Measurements from ENCODE around the gene IL23R.
A peak's percentile ranks its signal among the peaks of the same experiment; 100 is the strongest.
"Not testable (repeated sequence)": the region's sequence is repeated elsewhere in the genome, so short reads cannot be mapped to it uniquely, and the experiment has no call there.

The IL23R gene, protein sequence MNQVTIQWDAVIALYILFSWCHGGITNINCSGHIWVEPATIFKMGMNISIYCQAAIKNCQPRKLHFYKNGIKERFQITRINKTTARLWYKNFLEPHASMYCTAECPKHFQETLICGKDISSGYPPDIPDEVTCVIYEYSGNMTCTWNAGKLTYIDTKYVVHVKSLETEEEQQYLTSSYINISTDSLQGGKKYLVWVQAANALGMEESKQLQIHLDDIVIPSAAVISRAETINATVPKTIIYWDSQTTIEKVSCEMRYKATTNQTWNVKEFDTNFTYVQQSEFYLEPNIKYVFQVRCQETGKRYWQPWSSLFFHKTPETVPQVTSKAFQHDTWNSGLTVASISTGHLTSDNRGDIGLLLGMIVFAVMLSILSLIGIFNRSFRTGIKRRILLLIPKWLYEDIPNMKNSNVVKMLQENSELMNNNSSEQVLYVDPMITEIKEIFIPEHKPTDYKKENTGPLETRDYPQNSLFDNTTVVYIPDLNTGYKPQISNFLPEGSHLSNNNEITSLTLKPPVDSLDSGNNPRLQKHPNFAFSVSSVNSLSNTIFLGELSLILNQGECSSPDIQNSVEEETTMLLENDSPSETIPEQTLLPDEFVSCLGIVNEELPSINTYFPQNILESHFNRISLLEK

DNA sequence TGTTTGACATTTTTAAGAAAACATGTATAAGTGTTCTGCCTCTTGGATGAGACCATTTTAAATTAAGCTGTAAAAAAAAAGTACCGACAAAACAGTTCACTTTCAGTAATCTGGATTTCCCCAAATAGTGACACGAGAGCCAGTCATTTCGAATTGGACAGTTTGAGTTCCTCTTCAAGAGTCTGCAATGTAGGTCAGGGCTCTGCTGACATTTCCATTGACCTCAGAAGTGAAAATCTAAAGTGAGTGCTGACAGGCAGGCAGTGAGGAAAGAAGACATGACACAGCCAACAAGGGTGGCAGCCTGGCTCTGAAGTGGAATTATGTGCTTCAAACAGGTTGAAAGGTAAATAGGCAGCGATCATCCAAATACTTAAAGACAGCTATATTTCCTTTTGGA lies at the start of gene IL23R:
Gene IL23R, plus strand, starts transcription at position 259 of the 400 bp plus-strand sequence. CDS start 1,667 bp downstream, outside the sequence.
- peak; percentile 47 for DNase-seq

DNA sequence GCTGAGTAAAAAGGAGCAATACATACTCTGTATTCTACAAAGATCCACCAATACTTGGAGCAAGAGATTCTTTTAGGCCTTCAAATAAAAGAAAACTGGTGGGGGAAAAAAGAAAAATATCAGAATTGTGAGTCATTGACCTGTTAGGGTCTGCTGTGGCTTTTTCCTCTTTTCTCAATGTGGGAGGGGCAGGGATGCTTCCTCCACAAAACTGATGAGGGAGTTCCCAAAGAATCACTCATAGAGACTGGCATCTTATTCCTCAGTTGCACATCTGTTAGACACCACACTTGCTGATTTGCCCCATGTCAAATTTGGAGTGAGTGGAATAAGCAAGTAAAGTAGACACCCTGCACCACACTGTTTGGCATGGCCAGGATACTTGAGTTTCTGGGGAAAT lies 48.1 kb upstream of the IL23R start:
- no peak for DNase-seq

DNA sequence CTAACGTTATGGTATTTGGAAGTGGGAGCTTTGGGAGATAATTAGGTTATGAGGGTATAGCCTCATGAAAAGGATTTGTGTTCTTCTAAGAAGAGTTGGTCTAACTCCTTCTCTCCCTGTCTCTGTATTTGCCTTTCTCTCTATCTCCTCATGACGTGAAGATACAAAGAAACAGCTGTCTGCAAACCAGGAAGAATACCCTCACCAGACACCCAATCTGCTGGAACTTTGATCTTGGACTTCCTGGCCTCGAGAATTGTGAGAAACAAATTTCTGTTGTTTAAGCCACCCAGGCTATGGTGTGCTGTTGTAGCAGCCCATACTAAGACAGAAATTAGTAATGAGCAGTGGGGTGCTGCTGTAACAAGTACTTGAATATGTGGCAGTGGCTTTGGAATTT lies 47.6 kb upstream of the IL23R start:
- DNase-seq, result no peak

DNA sequence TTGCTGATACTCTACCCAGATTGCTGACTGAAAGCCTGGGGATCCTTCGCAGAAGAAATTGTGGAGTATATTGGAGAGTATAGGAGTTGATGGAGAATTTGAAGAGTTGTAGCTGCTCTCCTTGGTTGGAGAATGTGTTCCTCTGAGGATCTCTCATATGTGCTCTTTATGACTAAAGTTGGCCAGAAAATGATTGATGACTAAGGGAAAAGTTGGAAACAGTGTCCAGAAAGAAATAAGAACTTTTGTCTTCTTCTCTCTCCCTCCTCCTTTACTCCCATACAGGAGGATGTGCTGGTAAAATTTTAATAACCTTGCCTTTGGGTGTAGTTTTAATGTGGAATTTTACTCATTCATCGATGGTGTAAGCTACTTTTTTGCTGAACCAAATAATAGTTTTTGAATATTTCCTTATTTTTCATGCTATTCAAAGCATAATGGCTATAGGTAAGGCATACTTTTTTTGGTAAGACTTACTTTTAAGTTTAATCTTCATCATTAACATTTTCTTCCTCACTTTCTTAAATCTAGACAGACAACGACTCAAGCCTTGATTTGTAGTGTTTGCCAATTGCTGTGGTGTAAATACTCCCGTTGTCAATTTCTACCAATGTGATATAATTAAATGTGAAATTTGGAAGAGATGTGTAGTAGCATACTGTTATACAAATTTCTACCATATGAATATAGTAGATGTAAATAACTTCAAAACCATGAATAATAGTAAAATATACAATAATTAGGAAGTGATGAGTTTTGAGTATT lies 45.2 kb upstream of the IL23R start:
- DNase-seq, result no peak

DNA sequence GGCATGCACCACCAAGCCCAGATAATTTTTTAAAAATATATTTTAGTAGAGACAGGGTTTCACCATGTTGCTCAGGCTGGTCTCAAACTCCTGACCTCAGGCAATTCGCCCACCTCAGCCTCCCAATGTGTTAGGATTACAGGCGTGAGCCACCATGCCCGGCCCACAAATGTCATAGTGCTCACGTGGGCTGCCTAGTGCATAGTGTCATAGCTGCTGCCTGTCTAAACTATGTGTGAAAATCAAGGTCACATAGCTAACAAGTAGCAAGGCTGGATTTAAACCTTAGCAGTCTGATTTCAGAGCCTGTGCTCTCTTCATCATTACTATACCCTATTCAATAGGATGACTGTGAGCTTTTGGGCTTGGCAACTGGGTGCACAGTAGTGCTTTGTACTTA lies 41.8 kb upstream of the IL23R start:
- DNase-seq, result no peak

DNA sequence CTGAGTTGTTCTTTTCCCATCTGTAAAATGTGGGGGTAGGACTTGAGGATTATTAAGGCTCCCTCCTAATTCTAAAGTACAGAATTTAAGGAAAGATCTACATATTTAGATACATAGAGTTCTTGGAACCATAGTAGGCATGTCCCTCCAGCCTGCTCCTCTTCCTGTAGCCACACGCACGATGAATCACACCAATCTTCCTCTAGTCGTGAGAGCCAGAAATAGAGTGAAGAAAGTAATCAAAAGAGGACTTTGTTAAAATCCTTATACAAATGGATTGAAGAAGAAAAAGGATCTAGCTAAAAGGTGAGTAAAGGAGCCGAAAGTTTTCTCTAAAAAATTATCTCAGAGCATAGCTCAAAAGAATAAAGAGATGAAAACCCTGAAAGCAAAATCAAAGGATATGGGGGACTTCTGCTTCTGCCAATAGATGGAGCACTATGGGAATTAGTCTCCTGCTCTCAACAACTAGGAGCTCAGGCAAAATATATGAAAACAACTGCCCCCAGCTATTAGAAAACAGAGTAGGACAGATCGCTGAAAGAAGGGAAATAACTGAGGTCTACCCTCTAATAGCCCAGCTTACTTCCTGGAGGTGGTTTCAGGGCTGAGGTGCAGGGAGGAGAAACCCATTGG lies 40.0 kb upstream of the IL23R start:
- no peak for DNase-seq

DNA sequence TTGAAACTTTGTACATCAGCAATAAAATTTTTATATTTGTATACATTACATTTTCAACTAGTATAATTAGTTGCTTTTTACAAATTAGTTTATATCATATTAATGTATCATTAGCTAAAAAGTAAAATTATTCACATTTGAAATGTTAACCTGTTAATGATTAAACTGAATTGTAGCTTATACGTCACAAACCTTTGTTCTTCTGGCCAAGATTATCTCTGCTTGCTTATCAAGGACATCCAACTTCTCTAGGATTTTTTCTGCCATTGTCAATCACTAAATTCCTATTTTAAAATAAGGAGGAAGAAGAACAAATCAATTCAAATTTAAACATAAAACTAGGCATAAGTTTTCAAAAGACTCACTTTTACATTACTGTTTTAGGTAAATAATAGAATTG lies 39.3 kb upstream of the IL23R start:
- no peak for DNase-seq

DNA sequence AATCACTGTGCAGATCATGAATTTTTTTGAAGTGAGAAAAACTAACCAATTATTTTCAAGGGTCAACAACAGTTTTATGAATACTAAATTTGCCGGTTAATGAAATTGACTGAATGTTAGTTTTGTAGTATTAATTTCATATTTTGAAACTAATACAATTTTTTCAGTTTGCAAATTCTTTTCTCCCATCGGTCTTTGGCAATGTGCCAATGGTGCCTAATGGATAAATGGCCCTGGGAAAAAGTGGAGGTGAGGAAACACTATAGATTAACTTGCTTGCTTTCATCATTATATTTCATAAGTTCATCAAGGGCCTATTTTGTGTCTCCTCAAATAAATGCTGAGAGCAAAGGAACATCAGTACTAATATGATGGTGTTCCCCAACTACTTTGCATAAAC lies 35.6 kb upstream of the IL23R start:
- DNase-seq, result no peak

DNA sequence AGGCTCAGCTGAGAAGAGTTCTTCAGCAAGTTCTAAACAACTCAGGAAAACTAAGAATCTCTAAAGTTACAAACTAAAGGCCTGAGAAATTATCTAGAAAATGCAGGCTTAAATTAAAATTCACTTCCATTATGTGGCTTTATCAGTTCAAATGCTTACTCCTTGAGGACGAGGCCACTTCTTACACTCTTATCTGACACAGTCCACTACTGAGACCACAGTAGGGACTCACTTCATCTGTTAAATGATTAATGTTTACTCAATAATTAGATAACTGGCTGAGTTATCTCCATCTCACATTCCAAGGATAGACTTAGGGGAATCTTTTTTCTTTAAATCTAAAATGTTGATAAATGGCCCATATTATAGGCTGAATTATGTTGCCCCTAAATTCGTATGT lies 33.1 kb upstream of the IL23R start:
- DNase-seq, result no peak

DNA sequence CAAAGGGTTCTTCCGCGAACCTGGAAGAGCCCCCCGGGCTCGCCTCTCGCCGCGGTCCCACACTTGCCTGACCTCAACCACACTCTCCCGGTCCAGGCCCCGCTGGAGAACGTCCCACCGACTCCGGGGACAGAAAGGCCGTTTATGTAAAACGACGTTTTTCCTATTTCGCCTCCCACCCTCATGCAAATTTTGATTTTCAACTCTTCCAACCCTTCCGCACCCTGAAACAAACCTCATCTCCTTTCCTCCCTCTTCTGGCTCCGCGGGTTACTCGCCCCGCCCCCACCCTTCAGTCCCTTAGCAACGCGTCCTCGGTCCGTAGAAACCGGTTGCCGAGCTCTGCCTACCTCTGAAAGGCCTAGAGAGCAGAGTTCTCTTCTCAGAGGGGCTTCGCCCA lies 31.6 kb upstream of the IL23R start, which contains the start of gene C1orf141:
Gene C1orf141, minus strand, starts transcription at position 276 of the 400 bp plus-strand sequence. CDS start 7,730 bp downstream, outside the sequence.
- no peak for DNase-seq

DNA sequence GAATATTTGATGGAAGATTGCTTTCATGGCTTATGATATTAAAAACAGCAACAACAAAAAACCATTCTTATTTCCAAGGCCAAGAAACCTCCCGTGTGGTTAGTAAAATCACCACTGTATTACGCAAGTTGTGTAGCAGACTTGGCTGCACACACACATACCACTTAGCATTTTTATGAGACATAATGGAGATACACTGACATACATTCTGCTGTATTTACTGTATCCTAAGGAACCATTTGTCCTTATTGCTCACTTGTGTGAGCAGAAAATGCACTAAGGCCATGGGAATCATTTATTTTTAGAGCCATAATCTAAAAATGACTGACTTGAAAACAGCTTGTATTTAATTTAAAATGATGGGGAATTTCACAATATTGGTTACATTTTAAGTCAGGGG lies 30.9 kb upstream of the IL23R start:
- no peak for DNase-seq

DNA sequence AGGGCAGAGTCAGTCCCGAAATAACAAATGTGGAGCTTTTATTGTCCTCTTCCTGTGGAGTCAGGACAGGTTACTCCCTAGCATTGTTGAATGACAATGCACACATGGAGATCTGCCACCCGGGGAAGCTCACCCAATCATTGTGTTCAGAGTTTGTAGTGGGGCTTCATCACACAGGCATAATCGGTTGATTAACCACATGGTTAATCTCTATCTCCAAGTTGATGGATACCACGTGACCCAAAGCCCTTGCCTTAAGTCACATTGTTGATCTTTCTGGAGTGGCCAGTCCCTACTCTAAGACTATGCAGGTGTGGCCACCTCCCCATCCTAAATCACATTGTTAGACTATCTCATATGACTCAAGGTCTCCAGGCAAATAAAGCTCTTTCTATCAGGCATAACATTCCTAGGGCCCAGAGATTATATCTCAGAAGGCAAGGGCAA lies 28.9 kb upstream of the IL23R start:
- no peak for DNase-seq

DNA sequence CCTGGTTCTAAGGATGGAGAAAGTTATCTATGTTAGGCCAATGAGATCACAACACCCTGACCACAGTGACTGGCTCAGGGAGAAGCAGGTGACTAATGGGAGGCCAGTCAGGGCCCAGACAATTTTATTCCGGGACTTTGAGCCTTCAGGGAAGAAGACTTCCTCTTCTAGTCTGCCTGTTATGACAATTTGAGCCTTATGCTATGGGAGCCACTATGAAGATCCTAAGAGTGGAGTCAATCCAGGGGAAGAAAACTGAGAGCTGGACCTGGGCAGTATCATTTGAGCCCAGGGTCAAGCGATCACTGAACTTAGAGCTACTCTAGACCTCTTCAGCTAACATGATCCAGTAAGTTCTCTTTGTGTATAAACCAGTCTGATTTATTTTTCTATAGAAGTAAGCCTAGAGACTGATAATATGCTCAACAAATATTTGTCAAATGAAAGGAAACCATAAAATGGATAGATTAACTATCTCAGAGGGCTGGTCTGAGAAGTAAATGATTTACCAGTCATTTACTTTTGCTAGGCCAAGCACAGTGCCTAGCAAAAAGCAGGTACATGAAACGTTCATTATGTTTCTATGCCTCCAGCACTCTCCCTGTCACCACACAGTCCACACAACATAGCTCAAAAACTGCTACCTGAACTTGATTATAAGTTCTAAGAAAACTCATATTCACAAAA lies 27.3 kb upstream of the IL23R start:
- no peak for DNase-seq

DNA sequence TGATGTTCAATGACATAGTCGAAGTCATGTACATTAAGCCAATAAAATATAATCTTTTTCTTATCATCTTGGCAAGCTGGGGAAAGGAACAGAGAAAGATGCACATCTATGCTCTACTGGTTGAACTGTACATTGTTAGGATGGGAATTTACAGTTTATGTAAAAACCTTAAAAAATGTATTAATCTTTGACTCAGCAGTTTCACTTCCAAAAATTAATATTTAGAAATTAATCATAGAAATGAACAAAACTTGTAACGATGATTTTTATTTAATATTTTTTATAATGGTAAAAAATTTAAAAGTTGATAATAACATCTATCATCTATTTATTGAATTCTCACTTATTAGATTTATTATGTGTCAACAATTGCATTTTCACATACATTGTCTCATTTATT lies 25.8 kb upstream of the IL23R start:
- DNase-seq, result no peak

DNA sequence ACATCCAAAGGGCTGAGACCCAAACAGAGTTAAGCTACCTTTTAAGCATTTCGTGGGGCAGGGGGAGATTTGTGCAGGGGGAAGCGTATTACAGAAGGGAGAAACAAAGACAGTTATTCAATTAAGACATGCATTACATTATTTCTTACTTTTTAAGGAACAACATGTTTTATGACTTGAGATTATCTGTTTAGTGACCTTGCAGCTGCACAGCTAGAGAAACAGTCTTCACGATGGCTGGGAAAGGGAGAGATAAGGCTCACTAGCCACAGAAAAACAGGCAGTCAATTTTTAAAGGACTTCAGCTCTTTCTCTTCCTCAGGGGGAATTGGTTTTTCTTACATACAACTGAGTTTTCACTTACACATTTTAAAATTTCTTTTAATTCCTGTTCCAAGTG lies 24.4 kb upstream of the IL23R start:
- not testable (repeated sequence) for DNase-seq

DNA sequence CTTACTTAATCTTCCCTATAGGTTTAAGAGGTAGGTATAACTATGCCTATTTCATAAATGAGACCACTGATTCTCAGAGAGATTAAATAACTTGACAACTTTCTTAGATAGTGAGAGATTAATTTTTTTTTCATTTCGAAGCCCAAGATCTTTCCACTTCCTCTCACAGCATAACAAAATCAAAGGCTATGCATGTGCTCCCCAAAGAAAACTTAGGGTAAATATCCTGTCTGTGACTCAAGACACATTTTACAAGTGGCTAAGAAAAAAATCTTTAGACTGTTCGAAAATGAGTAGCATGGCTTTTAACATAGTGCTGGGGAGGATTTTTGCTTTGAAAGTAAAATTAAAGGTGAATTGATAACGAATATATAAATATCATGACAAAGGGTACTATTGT lies 23.3 kb upstream of the IL23R start:
- peak; percentile 22 for DNase-seq

DNA sequence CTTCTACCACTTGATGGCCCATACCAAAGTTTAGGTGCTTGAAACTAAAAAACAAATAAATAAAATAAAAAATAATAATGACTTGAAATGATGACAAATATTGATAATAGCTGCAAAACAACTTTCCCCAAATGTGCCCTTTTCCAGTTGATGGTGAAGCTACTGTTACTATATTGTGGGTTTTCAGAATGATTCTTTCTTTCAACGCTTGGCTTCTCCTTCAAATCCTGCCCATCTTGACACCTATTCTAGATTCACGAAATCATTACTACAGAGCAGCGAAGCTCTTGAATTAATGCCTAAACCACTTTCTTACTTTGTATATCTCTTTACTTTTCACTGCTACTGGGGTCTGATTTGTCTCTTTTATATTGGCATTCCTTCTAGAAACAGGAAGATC lies 22.3 kb upstream of the IL23R start:
- DNase-seq, result no peak

DNA sequence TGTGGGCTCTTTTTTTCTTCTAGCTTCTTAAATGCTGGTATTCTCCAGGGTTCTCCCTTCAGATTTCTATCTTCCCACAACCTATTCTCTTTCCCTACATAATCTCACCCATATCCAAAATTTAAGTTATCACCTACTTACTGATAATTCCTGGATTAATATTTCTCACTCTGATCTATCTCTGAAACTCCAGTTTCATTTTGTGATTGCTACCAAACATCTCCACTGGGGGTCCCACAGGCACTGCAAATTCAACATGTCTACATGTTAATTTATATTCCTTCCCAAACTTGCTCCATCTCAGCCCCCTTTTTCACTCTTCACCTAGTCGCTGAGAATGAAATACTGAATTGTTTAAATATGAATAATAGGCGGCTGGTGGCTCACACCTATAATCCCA lies 21.6 kb upstream of the IL23R start:
- DNase-seq, result peak; percentile 47

DNA sequence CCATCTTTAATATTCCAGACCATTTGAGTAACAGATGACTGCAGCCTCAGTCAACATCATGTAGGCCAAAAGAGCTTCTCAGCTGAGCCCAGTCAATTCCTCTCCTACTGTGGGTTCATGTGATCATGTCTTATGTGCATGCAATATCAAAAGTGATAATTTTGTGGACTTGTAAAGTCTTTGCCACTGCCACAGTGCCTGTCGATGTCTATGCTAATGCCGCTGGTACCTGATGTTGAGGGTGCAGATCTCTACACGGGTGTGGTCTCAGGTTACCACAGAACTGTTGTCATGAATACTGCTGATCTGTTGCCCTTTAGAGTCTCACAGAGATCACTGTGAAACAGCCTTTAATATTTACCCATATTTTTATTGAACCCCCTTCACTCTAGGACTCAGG lies 20.2 kb upstream of the IL23R start:
- no peak for DNase-seq

DNA sequence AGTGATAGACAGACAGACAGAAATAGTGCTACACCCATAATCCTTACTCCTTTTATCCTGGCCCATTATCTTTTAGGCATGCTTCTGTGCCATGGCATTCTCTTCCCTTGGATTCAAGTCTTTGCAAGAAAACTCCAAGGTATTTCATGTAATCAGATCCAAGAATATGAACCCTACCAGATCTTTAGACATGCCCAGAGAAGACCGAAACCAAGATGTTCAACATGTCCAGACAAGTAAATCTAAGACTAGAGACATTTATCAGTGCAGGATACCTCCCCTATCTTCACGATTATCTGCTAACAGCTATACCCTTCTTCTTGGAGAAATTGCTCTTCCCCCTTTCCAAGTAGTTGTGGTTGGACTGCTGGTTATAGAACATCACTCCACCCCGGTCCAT lies 19.7 kb upstream of the IL23R start:
- DNase-seq, result no peak

DNA sequence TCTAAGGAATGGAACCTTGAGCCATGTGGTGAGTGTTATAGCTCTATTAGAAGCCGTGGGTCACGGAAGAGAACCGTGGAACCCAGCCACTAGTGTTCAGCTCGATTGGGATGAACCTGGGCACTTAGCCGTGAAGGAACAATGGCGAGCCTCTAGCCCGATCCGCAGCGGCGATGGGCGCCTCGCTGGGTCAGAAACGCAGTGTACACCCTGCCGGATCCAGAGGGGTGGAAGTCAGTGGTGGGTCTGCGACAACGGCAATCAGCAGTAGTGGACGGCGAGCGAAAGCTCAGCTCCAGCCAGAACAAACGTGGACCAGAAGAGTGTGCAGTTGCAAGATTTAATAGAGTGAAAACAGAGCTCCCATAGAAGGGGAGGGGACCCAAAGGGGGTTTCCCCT lies 18.3 kb upstream of the IL23R start:
- not testable (repeated sequence) for DNase-seq

DNA sequence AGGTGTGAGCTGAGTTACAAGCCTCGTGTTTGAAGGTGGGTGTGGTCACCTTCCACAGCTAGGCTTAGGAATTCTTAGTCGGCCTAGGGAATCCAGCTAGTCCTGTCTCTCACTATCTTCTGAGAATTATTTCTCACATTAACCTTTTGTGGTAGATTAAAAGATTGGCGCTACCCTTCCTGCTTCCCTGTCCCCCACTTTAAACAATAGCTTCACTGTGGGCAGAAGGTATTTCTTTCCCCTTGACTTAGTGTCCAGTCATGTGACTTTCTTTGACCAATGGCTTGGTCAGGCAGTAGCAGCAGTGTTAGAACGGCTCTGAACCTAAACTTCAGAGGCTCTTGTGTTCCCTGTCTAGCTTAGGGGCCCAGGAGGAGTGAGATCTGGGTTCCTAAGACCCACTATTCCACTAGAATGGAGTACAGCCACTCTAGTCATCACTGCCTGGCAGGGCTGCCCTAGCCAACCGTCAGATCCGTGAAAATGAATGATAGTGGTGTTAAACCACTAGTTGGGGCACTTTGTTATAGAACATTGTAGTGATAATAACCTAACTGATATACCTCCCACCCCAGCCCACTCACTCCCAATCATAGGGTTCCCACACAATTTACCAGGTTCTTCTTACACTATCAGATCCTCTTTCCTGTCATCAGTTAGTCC lies 17.6 kb upstream of the IL23R start:
- DNase-seq, result no peak

Data from CD4-positive, alpha-beta T cell treated with Interleukin-10 for 1 hour (primary cell).